Forelimb muscle (tissue), 1 donor: ENCODE data around the gene INTS1. TPM values are rescaled to one million over a fixed set of nuclear protein-coding genes. Genes with fewer than 3 reads are reported as not detected.

ENCODE experiments used
- DNase-seq: peaks from one replicate; pipeline ENCODE4 v3.0.0-alpha.2; 2013; ENCODE audit warnings: low read depth
- polyA plus RNA-seq: library from polyadenylated mRNA; unstranded; fragments of 120-200 nt; gene quantifications from one replicate; pipeline ENCODE4 v1.2.1, GENCODE V29; 2013; ENCODE audit not compliant: insufficient read length

The INTS1 gene
- polyA plus RNA-seq, 1 donor, result 39.5 TPM

DNA sequence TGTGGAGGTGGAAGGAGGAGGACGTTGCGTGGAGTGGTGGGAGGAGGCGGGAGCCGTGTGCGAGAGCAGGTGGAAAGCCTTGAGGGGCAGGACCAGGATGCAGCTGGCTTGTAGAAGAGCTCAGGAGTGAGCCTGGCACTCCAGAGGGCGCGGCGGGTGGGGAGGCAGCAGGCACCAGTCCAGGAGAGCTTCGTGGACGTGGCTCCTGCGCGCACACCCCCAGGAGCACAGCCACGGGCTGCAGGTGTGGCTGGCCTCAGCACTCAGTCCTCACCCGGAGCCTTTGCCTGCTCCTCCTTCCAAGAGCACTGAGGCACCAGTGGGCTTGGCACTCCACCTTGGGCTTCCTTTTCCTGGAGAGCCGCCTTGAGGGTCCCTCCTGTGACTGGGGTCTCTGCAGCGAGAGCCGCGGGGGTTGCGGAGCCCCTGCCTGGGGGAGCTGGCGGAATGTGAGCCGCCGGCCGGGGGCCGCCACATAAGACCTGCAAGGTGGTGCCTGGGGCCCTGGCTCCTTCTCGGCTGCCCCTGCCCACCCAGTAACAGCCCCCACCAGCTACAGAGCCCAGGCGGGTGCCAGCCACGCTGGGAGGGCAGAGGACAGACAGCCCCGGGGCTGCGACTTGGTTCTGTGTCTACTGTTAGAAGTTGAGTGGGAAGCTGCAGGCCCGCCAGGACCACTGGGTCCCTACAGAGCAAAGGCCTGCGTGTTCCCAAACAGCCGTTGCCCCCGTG lies 37.4 kb upstream of the INTS1 start:
- DNase-seq, result no peak

DNA sequence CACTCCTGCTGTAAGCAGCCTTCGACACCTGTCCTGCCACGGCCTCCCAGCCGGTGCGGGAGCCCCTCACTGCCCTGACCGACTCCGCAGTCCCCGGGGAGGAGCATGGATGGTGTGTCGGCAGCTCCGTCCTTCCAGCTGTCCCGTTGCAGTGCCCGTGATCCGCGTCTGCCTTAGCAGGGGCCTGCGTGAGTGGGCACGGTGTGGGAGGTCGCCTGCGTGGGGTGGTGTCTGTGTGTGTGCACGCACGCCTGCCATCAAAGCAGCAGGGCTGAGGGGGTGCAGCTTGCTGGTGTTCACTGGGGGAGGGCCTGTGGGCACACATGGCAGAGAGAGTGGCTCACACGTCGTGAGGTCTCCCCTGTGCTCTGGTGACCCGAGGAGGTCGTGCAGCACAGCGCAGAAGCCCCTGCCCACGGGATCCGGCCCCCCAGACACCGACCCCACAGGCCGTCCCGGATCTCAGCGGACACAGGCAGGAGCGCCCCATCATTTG lies 36.6 kb upstream of the INTS1 start:
- DNase-seq, result no peak

DNA sequence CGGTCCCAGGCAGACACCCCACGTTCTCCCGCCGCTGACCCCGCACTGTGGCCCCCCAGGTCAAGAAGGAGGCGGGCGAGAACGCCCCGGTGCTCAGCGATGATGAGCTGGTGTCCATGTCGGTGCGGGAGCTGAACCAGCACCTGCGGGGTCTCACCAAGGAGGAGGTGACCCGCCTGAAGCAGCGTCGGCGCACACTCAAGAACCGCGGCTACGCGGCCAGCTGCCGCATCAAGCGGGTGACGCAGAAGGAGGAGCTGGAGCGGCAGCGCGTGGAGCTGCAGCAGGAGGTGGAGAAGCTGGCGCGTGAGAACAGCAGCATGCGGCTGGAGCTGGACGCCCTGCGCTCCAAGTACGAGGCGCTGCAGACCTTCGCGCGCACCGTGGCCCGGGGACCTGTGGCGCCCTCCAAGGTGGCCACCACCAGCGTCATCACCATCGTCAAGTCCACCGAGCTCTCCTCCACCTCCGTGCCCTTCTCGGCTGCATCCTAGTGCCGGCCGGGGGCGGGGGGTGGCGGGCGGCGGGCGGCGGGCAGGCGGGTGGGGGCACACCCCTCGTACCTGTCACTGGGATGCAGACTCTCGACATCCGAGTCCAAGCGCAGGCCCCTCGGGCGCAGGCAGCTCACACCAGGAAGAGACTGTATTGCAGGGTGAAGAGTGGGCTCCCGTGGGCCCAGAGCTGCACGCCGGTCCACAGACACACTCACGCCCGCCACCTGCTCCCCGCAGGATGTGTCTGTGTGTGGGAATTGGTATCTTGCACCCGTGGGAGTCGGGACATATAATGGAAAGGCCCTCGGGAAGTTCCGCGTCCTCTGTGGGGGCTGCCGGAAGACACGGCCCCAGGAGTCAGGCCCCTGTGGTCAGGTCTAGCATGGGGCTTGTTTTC lies 35.9 kb upstream of the INTS1 start:
- DNase-seq, result no peak

DNA sequence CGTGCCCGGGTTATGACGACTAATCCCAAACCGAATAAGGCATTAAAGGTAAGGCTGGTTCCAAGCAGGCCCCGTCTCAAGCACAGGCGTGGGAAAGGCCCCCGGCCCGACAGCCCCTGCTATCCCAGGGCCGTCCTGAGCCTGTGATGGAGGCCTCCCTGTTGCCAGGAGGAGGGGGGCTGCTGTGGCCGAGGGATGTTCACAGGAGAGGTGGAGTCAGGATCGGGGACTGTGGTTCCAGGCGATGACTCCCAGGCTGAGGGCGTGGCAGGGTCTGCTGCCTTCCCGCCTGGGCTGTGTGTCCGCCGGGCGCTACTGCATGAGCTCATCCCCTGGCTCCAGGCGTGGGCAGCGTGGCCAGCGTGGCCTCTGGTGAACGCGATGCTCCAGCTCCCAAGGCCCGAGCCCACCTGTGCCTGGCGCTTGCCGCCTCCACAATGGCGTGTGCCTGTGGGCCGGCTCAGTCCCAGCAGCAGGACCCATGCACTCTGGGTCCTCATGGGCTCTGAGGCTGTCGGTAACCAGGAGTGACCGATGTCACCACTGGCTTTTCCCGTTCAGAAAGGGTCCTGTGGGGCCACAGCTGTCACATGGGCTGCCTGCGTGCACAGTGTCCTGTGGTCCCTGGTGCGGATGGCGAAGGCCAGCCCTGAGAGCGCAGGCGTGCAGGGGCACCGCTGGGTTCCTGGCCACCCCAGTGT lies 35.1 kb upstream of the INTS1 start:
- DNase-seq, result no peak

DNA sequence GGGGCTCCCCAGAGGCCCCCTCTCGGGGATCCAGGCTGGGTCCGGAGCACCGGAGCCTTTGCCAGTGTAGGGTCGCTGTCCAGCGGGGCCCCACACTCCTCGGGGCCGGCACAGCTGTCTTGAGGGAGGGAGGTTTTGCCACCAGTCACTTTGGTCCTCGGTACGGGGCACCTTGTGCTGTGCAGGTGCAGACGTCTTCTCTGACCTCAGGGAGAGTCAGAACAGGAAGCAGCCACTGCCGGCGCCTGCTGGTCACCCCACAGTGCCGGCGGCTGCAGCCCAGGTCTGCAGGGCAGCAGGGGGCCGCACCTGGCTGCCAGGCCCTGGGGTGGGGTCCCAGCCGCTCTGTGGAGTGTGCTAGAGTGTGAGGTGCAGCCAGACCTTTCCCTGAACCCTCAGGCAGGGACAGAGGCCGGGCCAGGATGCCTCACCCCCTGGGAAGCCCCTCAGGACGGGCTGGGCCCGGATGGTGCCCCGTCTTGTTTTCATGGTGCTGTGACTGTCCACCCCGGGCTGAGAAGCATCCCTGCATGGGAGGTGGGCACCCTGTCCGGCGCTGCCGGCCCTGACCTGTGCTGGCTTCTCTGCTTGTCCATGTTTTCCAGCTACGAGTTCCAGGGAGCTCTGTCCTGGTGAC lies 34.5 kb upstream of the INTS1 start:
- no peak for DNase-seq

DNA sequence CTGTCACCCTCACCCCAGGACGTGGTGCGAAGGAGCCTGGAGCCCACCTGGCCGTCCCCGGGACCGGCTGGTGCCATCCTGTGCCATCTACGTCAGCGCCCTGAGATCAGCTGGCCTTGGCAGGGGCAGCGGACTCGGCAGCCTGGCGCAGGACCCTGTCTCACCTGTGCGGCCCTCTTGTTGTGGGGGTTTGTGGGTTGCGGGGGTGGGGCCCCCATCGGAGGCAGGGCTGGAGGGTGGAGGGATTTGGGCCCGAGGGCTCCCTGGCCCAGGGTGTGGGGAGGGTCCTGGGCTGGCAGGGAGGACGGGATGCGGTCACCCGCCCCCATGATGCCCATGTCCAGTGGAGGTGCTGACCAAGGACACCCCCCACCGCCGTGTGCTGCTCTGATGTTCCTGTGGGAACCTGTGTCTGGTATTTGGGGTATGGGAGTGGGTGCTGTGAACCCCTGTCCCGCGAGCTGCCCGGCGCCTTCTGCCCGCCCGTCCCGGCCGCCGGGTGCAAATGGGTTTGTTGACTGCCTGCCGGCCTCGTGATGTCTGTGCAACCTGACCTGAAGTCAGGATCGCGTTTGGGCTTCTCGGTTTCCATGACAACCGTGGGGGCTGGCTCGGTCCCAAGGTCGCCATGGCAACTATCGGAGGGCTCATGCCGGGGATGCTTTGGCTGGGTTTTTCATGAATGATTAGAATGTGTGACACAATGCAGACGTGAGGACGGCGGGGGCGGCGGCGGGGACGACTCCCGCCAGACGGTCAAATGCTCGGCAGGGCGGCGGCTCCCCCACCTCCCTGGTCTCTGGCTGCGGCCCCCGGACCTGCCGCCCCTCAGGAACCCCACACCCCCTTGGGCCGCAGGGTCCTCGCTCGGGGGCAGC lies 33.6 kb upstream of the INTS1 start:
- DNase-seq, result no peak

DNA sequence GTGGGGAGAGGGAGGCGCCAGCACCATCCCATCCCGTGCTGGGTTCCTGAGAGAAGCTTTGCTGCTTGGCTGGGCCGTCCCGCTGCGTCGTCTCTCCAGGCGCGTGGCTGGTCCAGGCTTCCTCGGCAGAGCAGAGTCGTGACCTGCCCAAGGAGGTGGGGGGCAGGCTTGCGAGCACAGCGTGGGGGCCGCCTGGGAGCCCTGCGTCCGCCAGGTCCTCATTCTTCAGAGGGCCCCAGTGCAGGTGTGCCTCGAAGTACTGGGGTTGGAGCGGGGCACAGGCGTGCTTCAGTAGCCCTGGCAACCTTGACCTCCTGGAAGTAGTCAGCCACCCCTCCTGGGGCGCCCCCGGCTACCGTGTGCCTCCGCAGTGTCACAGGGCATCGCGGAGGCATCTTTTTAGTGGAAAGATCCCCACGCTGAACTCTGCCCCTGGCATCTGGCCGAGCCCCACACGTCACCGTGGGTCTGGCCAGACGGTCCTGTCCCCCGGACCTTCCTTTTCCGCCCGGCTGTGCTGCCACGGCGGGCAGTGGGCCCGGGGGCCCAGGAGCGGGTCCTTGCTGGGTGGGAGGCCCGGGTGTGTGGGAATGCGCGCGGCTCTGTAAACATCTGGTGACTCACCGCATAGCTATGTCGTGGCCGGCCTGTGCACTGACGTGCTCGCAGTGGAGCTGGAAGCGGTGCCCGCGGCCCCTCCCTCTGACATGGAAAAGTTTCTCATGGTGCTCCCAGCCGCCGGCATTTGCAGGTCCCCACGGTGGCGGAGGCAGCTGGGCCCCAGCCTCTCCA lies 32.8 kb upstream of the INTS1 start:
- DNase-seq, result peak; percentile 79

DNA sequence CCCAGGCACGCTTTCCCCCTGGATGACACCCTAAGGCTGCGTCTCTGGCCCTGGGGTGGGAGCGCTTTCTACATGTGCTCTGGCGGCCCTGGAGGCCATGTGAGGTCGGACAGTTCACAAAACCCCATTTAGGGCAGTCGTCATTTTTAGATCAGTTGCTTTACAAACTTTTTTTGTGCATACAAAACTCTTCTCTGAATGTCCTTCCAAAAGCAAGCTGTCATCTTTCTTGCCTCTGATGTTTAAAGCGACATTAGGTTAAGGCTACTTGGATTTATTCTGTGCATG lies 32.2 kb upstream of the INTS1 start:
- no peak for DNase-seq

DNA sequence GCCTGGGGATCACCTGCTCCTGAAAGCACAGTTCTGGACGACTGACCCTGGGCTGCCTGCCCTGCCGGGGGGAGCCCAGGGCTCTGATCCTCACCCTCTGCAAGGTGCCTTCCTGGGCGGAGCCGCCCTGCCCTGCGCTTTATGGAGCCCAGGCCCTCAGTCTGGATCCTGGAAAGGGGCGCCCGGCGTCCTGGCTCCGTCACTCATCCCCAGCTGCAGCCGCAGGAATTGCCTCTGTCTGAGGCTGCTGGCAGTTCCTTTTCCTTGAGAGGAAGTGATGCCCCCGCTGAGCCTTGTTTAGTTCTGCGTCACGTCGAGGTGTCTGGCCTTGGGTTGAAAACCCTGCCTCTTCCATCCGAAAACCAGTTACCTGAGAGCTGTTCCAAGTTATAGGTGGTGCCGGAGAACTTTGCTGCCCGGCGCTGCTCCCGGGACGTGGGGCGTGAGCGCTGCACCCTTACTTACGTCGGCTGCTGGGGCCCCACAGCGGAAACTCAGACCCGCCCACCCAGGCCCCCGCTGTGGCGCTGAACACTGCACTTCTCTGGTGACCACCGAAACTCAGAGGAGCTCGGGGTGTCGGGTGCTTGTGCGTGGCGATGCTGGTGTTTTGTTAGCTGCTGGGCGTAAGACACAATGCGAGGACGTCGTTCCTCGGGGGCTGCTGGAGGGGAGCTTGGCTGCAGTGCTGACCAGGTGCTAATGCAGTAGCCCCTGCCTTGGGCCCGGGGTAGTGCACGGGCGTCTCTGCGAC lies 31.7 kb upstream of the INTS1 start:
- DNase-seq, result no peak

DNA sequence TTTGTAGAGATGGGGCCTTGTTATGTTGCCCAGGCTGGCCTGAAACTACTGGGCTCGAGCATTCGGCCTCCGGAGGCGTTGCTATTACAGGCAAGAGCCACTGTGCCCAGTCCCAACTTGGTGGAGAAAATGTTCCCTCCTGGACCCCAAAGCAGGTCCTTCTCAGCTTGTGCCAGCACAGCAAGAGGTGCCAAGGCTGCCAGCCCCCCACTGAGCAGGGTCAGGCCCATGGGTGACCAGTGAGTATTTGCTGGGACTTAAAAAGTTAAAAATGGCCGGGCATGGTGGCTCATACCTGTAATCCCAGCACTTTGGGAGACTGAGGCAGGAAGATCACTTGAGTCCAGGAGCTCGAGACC lies 30.9 kb upstream of the INTS1 start:
- no peak for DNase-seq

DNA sequence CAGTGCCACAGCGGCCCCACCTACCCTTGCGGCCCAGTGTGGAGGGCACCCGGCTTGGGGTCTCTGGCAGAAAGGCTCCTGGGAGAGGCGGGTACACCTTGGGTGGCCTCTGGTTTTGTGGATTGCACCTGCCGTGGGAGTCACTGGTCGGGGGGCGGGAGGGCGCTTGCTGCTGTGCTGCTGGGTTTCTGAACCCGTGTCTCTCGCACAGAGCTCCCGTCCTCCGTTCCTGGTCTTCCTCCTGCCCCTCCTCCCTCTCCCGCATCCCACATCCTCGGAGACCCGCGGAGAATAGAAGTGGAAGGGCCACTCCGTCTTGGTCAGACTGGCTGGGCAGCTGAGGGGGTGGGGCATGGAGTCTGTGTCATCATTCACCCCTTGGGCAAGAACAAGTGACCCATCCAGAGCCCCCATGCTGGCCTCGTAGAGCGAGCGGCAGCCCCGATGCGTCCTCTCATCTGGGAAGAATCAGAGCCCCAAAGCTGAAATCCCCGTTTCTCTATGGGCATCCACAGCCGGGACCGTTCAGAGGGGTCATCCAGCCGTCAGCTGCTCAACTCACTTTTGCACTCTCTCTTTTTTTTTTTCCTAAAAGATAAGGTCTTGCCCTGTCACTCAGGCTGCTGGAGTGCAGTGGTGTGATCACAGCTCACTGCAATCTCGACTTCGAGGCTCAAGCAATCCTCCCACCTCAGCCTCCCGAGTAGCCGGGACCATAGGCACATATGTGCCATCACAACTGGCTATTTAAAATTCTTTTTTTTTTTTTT lies 30.3 kb upstream of the INTS1 start:
- DNase-seq, result no peak

DNA sequence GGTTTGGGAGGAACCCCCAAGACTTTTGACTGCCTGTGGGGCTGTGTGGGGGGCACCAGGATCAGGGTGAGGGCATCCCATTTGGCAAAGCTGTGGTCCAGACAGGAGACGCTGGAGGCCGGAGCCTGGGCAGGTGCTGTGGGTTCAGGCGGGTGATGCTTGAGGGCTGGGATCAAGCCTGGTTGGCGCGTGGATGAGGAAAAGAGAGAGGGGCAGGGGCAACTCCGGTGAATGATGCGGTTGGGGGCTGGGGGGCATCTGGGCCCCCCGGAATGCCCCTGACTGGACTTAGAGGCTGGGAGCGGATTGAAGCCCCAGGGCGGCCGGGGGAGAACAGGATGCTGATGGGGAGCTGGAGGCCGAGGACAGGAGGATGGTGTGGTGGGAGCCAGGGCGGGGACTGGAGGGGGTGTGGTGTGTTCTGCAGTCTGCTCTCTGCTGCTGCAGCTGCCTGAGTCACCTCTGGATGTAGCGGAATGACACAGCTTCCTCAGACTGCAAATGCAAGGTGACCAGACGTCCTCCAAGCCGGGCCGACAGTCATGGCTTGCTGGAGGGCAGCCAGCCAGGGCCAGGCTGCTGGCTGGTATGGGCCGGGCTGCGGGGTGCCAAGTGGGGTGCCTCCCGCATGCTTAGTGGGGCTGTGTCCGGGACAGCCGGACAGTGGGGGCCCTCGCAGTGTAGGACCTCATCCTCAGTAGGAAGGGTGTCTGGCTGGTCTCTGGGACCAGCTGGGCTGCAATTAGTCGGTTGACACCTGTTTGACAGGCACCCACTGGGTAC lies 29.5 kb upstream of the INTS1 start:
- no peak for DNase-seq

DNA sequence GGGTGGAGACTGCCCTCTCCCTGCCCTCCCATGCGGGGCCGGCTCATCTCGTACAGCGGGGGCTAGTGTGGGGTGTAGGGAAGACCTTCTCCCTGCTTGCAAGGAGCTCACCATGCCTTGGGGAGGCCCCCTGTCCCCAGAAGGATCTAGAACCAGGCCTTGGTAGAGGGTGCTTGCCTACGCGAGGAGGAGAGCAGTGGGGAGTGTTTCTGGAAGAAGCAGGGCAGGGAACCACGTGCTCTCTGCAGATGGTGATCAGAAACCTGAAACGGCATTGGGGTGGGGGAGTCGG lies 29.0 kb upstream of the INTS1 start:
- DNase-seq, result no peak

DNA sequence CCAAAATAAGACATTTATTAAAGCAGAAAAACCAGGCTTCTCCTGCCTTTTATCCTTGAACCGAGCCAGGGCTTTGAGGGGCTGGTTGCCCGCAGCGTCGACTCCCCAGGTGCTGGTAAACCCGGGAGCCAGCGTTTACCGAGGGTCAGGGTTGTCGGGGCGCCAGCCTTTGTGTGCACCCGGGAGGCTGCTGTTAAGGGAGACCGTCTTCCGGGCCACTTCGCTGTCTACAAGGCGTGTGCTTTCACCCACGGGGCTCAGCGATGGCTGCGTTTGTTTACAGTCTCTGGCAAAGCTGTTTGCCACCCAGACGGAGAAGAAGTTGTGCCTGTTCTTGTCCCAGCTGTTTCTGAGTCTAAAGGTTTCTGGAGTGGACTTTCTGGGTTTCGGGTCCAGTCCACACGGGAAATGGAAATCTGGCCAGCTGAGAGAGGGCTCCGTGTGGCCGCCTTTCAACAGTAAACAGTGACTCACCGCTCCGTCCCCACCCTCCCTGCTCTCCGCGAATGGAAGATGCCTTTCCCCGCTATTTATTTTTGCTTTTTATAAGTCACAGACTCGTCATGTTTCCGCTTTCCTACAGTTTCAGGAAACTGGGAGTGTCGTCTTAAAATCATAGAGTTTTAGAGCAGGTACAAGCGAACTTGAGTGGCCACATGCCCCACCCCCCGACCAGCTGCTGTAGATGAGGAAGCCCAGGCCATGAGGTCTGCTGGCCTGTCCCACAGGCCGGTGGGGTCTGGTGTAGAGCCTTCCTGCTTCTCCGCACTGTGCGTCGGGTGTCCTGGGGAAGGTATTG lies 28.5 kb upstream of the INTS1 start:
- no peak for DNase-seq

DNA sequence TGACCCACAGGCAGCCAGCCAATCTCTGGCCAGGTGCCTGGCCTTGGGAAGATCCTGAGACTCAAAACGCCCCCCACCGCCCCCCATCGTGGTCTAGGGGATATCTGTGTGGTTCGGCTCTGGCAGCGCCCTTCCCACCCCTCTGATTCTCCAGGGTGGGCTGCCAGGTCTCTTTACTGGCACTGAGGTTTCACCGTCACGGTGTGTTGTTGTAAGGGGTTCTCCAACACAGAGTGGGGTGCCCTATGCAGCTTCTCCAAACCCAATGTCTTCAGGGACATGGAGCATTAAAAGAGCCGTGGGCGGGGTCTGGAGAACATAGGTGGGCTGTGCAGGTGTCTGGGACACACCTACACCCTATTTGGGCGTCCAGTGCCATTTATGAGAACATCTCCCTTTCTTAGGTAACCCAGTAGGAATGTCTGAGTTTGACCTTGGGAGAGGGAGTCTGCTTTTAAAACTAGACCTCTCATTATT lies 27.8 kb upstream of the INTS1 start:
- DNase-seq, result no peak

DNA sequence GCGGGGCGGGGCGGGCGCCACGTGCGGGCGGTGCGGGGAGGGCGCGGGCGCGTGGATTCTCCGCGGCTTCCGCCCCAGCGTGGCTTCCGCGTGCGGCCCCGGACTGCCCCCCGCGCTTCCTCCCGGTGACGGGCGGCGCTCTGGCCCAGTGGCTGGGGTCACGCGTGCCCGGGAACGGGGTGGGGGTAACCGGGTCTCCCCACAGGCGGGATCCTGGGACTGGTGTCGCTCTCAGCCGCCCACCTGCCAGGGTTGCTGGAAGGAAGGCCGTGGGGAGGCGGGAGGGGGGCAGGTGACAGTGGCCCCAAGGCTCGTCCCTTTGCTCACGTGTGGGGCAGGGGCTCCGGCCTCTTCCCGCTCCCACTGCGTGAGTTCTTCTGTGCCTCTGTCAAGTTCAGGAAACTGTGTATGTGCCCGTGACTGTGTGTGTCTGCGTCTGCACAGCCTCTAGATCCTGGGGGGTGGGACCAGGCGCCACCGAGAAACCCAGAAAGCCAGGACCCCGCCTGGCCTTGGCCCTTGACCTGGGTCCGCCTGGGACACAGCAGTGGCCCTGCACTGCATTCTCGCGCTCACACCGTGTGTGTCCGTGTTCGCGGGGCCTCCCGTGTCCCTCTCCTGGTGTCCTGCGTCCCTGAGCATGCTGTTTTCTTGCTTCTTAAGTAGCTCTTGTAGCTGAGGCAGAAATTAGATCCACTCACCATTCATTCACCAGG lies 27.2 kb upstream of the INTS1 start:
- no peak for DNase-seq

DNA sequence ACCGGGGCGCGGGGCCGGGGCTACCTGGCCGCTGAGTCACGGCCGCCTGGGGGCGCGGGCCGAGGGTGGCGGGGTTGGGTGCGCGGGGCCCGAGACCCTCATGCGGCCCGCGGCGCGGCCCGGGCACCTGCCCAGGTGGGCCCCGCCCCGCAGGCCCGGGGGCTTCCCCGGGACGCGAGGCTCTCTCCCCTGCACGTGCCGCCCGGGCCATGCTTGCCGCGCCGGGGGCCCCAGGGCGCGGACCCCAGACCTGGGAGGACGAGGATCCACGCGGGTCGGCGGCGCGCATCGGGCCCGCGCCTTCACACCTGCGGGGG lies 26.7 kb upstream of the INTS1 start:
- no peak for DNase-seq
